NCI-H82 treated with DMSO at 0.1 percent for 48 hours (cell line): ENCODE measurements around the gene RBPJ.
"Not testable (repeated sequence)": the region's sequence is repeated elsewhere in the genome, so short reads cannot be mapped to it uniquely, and the experiment has no call there.

Experiments
- DNase-seq: peaks from one replicate; lab custom pipeline; 2025; ENCODE audit not compliant: unreplicated experiment; lab: John Stamatoyannopoulos, UW

The RBPJ gene

DNA sequence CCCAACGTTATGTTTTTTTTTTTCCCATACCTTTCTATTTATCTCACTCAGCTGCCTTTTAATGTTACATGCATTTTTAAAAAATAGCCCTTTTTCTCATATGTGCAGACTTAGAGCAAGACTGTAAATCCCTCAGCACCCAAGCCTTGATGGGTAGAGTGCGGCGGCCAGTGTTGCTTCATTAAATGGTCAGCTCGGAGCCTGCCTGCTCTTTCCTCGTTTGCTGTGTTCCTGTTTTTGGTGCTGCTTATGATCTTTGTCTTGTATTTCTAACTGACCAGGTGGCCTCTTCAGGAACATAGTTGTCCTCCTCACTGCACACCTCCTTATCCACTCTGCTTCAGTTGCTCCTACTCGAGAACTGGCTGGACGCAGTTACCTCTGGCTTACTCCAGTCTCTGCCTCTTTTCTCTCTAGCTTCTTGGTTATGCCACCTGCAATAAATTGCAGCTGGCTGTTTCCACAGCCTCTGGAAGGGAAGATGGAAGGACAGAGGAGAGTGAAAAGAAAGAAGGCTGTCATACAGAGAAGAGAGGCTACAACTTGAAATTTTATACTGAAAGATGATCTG is 10.7 kb downstream of the RBPJ start:
- DNase-seq: no peak

DNA sequence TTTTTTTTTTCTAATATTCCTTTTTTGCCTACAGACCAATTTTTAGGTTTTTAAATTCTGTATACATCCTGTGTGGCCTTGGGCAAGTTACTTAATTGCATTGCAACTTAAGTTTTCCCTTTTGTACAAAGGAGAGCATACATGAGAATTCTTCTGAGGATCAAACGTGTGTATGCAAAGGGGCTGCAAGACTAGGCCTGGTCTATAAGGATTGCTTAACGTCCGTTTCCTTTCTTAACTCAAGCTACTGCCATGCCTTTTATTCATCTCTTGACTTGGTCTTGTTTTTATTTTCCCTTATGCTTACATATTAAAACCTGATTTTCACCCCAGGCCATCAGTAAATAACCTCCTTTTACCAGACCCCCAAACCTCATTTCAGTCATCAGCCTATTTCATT is 13.6 kb downstream of the RBPJ start:
- no peak for DNase-seq

DNA sequence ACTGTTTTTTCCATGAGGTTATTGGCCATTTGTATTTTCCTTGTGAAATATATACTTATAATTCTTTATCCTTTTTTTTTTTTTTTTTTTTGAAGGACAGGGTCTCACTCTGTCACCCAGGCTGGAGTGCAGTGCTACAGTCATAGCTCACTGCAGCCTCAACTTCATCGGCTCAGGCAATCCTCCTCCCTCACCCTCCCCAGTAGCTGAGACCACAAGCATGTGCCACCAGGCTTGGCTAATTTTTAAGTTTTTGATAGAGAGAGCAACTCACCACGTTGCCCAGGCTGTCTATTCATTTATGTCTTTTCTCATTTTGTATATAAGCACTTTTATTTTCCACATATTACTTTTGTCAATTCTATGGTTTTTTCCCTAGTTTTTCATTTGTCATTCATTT is 16.8 kb downstream of the RBPJ start:
- DNase-seq: no peak

DNA sequence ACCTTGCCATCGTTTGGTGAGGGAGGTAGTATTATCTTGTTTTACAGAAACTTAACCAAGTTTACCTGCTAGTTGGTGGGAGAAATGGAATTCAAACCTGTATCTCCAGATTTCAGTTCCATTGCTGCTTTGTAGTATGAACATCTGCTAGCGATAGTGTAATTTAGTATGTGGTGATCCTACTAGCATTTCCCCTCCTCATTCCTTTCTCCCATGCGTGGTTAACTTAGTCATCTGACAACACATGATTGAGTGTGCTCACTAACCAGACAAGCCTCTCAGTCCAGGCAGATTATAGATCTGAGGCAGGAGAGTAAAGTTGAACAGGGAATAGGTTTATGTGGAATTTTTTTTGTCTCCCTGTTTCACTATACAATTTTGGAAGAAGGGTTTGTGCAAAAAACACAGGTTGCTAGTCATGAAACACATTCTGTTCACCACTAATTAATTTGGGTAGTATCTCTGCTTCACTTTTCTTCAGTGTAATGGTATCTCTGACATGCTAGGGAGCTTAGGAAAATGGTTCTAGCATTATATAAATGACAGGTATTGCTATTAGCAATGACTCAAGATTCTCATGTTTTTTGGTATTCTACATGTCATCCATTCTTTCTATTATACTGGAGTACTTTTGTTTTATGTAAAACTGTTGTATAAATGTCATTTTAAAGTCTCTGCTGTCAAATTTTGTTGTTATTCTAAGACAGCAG is 21.7 kb downstream of the RBPJ start:
- no peak for DNase-seq

DNA sequence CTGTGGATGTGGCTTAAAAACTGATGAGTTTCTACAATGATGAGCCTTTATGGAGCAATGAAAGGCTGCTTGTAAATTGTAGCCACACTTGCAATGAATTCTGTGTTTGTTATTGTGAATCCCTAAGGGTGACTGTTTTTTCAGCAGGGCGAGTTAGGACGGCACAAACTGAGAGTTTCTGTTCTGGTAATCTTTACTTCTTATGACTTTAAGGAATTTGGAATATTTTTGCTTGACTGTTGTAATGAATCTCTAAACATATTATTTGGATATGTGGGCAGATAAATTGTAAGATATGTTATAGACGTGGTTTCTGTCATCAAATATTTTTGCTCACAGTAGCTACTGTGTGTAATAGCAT is 22.2 kb downstream of the RBPJ start:
- DNase-seq: no peak

DNA sequence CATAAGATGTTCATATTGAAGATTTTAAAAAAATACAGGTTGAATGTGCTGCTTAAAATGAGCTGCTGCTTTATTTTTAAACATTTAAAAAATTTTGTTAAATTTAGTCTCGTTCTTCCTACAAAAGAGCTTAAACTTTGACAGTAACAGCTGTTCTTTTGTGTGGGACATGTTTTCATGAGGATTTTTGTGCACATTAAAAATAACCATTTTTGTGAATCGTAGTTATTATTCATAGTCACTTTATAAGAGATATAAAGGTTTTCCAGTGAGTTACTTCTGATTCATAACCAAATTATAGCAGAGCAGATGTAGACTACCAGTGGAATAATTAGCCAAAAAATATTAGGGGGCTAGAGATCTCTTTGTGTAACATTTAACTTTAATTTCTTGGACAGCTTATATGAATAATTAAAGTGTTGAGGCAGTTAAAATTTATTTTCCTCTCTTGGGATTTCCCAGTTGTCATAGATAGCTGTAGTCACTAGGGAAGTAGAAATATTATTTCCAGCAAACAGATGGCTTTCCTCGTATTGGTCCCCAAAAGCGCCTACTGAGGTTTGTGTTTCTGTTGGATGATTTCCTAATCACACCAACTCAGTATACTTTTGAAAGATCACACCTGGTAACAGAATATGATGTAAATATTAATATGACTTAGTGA is 24.2 kb downstream of the RBPJ start:
- DNase-seq: no peak

DNA sequence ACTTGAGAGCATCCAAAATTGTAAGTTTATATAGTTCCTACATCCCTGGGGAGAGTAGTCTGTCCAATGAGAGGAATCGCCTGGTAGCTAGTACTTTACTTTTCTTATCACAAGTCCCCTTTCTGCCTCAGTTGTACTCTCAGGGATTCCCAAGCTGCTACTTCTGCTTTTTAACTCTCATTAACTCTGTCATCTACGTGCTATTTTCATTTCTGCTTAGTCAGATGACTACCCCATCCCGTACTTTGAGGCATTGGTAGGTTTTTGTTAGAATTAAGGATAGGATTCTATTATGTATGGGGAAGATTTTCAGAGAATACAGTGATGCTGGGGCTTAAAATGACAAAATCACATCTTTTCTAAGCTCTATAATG is 24.7 kb downstream of the RBPJ start:
- no peak for DNase-seq

DNA sequence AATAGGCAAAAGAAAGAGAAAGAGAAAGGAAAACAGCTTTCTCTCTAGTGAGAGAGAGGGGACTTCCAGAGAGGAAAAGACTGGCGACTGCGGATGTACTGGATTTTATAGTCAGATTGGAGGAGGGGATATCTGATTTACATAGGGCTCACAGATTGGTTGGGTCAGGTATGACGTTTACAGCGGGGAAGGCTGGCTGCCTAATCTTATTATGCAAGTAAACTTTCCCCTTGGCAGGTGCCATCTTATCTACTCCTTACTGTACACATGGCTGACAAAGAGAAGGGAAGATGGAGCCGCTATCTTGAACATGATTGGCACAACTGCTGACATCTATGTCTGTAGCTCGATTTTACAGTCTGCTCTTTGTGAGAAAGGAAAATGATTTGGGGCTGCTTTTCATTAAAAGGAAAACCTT is 25.4 kb downstream of the RBPJ start:
- DNase-seq: peak; percentile 8

DNA sequence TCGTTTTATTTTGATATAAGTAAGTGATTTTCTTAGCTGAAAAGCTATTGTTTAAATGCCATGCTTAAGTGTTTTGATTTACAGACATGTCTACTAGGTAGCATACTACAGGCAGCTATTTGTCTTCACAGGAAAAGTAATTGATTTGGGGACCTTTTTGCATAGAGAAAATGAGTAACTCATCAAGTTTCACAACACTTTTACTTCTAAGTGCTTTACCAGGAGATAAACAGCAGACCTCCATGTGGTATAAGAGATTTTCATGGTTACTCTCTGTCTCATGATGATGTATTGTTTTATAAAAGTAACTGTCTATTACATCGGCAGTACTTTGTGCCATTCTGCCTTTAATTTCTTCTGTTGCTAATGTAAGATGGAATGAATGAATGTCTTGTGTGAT is 28.7 kb downstream of the RBPJ start:
- DNase-seq: no peak

DNA sequence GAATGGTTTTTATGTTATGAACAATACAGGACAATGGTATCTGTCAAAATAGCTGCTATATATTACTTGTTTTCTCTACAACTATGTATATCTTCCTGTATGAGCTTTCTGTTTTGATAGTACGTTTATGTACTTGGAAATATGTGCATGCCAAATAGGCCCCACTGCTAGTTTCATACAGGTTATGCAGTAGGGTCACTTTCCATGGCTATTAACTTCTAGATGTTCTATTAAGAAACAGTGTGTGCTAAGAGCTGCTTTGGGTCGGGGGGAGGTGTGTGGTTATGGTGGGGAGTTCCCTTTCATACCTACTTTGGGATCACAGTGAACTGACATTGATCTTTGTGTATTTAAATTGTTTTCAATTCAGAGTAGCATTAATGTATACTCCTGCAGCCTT is 30.9 kb downstream of the RBPJ start:
- DNase-seq: no peak

DNA sequence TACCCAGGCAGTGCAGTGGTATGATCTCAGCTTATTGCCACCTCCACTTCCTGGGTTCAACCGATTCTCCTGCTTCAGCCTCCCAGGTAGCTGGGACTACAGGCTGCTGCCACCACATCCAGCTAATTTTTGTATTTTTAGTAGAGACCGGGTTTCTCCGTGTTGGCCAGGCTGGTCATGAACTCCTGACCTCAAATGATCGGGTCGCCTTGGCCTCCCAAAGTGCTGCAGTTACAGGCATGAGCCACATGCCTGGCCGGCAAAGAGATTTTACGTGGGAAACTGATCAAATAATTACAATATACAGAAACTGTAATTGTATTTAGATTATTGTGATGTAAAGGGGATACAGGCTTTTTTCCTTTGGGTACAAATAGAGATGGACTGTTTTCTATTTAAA is 33.7 kb downstream of the RBPJ start:
- no peak for DNase-seq

DNA sequence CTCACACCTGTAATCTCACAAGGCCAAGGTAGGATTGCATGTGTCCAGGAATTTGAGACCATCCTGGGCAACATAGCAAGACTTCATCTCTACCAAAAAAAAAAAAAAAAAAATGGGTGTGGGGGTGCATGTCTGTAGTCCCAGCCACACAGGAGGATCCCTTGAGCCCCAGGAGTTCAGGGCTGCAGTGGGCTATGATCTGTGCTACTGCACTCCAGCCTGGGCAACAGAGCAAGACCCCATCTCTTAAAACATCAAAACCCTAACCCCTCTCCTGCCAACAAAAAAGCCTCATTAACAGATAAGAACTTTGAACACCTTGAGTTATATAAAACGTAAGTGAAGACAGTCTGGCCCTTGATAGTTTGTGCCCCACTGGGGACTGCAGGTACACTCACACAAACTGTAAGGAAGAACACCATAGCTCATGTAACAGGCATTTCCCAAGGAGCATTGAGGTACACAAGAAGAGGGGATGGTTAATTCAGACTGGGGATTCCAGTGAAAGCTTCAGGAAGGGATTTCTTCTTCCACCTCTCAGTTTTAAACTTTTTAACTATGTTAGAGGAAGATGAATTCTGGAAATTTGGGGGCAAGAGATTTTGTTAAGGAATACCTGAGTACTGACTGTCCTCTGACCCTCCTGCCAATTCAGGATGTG is 34.7 kb downstream of the RBPJ start:
- no peak for DNase-seq

DNA sequence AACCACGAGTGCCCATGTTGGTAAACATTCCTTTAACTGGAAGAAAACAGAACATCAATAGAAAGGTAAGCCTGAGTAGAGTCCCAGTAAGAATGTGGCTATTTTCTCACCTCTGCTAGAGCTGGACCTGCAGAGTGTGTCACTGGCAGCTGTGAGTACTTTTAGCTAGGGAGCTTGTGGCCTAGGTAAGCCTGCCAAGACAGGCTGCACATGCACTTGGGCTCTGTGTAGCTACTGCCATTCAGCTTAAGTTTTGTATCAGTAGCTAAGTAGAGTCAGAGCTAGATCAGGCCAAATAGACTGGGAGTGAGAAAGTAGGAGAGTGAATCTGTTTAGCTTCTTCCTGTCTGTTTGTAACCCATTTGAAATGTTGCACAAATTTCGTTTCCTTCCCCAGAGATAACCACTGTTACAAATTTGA is 35.3 kb downstream of the RBPJ start:
- DNase-seq: no peak

DNA sequence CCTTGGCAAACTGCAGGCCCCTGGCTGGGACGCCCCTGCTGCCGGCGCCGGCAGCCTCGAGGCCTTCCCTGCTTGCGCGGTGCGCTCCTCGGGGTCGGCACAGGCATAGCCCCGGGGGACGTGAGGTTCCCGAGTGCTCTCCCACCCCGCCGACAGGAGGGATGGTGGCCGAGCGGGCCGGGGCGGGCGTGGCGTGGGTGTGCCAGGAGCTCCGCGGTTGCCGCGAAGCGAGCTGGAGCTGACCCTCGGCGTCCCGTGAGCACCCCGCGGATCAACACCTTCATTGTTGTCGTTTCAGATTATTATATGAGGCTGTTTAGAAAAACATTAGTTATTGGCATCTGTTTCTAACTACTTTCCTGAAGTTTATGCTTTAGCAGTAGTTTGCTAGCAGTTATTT is 38.7 kb downstream of the RBPJ start:
- DNase-seq: not testable (repeated sequence)

DNA sequence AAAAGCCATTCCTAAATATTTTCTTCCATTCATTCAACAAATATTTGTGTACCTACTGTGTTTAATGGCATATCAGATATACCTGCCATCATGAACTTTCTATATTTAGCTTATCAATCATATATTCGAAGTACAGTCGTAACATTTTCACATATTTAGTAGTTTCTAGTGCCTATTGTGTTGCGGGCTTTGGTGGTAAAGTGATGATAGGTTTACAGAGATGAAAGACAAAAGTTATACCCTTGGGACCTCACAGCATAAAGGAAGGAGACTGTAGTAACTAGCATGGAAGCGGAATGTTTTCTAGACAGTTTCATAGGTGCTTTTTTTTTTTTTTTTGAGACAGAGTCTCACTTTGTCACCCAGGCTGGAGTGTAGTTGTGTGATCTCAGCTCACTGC is 39.5 kb downstream of the RBPJ start:
- no peak for DNase-seq

DNA sequence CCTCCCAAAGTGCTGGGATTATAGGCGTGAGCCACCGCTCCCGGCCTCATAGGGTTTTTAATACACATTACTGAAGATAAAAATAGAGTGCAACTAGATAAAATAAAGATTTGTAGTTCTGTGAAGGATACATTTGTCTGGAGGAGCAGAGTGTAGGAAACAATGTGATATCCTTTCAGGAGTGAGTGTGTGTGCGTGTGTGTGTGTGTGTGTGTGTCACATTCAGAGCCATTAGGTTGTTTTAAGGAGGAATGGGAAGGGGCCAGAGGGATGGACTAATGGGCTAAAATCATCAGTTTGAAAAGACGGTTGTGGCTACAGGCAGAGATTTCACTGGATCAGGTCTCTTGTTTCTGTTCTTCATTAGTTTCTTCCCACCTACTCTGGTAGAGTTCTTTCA is 40.0 kb downstream of the RBPJ start:
- DNase-seq: no peak

DNA sequence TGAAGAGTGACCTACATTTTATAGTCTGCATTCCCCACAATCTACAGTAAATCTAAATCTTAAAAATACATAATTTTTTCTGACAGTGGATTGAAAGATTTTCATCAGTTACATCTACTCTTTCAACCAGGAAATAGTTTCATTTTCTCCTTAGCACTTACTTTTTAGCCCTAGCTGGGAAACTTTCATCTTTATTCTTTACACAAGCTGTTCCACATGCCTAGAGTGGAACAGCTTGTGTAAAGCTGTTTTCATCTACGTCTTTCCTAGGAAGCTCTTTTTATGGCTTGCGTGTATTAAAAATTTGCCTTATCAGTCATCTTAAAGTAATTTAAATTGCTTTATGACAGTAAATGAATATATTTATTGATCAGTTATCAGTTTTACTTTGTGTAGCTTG is 40.5 kb downstream of the RBPJ start:
- no peak for DNase-seq

DNA sequence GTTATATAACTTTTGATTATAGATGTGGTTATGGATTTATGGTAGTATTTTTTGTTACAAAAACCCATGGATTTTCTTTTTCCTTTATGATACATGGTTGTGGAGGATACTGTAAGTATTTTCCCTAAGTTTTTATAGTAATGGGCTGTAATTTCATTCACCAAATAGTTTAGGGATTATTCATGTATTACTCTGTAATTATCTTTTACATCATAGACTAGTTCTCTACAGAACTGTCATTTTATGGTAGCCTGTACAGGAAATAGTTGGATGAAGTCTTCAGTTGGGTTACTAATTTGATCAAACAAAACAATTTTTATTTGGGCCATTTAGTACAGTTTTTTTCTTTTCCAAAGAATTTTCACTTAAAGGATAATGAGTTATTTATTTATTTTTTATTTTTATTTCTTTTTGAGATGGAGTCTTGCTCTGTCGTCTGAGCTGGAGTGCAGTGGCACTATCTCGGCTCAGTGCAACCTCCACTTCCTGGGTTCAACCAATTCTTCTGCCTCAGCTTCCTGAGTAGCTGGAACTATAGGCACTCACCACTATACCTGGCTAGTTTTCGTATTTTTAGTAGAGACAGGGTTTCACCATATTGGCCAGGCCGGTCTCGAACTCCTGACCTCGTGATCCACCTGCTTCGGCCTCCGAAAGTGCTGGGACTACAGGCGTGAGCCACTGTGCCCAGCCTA is 42.1 kb downstream of the RBPJ start:
- DNase-seq: no peak

DNA sequence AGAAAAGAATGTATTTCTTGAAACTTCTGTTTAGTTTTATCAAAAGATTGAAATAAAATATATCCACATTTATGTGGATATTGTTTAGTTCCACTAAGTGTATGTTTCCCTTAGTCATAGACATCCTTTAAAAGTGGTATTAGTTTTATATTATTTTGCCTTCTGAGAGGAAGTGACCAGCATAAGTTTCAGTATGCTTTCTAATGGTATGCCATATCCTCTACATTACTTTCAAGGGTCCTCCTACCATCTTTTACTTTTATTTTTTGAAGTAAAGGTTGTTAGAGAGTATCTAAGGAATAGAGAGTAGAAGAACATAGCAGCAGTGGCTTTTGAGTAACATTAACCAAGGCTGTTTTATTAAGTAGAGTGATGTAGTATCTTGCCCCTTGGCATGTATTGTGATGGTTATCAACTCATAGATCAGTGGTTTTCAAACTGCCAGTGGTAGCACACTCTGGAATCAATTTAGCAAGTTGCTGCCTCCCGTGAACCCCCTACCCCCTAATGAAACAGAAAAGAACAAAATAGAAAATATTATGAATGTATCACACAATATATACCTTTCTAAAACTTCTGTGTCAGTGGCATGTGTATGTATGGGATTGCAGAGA is 44.8 kb downstream of the RBPJ start:
- no peak for DNase-seq

DNA sequence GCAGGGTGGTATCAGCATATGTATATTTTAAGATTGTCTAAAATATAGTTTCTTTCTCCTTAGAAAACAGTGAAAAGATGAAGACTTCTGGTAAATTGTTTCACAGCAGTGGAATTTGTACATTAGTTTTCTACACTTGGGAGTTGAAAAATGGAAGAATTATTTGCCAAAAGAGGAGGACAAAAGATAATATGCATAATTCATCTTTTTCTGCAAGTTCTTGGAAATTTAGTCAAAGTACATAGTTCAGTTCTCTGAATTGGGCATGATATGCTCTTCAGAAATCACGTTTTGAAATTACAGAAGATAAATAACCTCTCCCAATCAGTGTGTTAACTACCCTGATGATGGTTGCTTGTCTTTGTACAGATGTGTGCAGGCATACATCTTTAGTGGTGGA is 47.0 kb downstream of the RBPJ start:
- DNase-seq: no peak

DNA sequence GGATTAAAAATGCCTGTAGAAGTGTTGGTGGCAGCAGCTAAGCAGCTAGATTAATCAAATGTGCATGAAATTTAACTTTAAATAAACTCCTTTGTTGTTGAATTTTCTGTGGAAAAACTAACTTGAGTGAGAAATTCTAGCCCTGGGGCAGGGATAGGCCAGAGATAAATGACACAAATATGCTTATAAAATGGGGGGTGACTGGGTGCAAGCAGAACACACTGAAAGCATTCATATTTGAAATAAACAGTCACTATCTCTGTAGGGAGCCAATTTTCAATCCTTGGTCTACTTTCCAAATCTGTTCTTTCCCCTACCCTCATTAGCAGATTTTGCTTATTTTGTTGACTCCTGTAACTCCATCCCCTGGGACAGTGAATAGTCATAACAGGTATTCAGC is 47.9 kb downstream of the RBPJ start:
- no peak for DNase-seq
